ENCODE results near the gene ST8SIA4.
"Not testable (repeated sequence)": the region's sequence is repeated elsewhere in the genome, so short reads cannot be mapped to it uniquely, and the experiment has no call there.

ST8SIA4 gene

DNA sequence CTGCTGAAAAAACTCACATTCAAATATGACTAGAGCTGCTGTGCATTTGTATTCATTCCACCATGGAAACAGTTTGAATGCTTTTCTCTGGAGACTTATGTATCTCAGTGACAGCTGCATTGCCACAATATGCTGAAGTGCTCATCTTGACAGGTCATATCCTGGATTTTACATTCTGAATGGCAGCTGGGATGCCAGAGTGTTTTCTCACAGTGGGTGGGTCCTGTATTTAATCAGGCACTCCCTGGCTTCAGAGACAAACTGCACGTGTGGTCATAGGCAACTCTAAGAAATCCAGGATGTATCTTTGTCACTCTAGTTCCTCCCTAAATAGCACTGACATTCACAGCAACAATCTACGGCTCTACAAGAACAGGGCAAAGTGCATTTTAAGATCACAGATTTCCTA, 75.6 kb downstream of the ST8SIA4 start:
- no peak for DNase-seq

DNA sequence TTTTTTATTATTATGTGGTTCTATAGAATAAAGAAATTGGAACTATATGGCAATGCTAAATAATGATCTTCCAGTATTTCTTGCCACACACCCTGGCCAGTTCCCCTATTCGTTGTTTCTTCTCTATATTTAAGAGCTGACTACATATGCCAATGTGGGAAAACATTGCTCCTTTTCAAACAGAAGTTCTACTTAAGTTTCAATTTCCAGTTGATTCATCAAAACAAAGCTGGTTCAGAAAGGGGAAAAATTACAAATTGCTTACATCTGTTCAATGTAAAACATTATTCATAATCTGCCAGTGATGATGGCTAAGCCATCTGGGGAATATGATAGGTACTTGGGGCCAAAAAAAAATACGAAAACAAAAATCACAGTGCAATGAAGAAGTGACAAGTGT, 76.9 kb downstream of the ST8SIA4 start:
- DNase-seq: no peak

DNA sequence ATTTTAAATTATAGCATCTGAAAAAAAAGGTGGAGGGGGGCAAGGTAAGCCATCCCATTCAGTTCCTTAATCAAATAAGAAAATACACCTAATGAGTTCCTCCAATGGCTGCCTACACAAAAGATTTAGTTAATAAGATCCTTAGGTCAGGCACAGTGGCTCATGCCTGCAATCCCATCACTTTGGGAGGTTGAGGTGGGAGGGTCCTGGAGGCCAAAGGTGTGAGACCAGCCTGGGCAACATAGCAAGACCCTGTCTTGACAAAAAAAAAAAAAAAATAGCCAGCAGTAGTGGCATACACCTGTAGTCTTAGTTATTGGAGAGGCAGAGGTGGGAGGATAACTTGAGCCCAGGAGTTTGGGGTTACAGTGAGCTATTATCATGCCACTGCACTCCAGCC, 78.4 kb downstream of the ST8SIA4 start:
- no peak for DNase-seq

DNA sequence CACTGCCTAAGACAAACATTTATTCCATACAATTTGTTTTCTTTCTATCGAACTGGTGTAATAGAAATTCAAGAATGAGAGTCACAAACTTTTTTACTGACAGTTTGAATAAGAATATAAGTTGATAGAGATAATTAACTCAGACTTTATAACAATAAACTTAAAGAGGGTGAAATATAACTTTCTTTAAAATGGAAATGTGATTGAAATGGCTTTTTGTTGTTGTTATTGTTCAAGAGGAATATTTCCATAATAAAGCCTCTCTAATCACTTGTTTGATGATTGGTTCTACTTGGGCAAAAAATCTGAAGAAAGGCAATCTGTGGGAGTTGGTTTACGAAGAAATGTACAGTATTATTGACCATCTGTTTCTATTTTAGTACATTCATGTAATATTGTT, 79.3 kb downstream of the ST8SIA4 start:
- no peak for DNase-seq

DNA sequence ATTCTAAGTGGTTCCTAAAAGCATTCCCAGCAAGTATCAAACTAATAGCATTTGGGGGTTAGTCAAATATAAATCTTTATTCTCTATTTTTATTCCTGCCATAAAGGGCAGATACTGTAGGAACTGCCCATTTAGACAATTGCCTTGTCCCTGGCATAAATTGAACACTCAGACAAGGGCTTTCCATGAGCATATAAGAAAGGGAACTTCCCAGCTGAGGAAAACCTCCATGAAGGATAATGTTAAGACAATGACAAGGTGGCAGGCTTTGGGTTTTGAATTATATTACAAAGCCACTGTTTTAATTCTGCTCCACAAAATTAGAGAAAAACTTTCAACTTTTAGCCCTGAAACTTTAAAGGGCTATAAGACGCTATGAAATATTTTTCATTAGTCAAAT, 81.3 kb downstream of the ST8SIA4 start:
- no peak for DNase-seq

DNA sequence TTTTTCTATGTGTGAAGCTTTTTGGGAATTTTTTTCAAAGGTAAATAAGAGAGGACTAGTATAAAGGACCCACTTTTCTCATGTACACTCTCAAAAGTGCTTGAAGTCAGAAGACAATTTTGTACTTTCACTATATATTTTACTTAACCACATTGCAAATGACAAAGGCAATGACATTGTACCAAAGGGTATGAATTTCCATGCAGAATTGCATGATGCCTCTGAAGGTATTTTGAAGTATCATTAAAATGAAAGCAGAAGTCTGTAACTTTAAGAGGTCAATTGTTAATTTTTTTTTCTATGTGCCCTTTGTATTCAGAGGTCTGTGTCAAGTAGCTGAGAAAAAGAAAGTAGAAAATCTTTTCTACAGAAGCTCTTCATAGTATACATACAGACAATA, 84.7 kb downstream of the ST8SIA4 start:
- DNase-seq: no peak

DNA sequence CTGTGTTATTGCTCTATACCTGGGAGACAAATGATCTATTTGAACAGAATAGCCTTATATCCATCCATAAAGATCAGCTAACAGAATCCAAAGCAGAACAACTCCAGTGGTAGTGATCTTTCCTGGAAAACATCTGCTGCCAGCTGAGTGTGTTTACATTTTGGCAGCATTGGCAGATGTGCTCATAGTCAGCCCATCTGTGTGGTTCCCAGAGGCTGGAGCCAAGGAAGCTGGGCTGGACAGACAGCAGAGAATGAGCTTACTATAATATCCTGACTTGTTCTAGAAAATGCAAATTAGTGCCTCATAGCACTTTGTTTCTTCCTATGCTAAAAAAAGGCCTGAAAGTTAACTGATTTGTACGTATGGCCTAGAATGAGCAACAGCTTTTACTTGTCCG, 99.7 kb downstream of the ST8SIA4 start:
- DNase-seq: no peak

DNA sequence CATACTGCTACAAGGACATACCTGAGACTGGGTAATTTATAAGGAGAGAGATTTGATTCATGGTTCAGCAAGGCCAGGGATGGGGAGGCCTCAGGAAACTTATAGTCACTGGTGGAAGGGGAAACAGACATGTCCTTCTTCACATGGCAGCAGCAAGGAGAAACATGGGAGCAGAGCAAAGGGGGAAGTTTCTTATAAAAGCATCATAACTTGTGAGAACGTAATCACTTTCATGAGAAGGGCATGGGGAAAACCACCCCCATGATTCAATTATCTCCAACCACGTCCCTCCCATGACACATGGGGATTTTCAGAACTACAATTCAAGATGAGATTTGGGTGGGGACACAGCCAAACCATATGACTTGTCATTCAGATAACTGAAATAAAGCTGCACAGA, 100.9 kb downstream of the ST8SIA4 start:
- no peak for DNase-seq

DNA sequence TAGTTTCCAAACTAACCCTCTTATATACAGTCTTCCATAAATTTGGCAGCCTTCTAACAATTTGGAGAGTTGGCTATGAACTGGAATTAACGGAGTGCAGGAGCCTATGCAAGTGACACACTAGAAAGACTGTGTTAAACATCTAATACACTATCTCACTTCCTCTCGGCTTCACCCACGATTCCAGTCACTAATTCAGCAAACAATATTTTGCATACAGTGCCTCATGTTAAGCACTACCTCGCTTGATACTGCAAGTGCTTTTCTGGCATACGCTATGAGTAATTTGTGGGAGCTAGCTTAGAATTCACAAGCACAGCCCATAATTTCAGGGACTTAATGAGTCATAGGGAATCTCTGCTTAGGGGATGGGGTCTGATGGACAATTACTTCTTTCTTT, 102.5 kb downstream of the ST8SIA4 start:
- no peak for DNase-seq

DNA sequence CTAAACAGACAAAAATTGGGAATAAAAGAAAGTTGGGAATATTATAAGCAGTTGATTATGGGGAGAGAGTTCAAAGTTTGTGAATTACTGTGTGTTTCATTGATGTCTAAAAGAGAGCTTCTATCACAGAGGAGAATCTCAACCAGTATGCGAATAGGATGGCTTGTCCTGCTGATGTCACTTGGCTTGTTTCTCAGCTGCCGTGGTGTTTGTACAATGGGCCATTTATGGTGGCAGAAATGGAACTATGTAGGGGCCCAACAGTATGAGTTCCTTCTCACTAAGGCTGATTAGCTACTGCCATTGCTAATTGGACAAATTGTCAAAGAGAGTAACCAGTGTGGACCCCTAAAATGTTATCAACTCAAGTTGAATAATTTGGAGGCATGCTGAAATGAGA, 103.9 kb downstream of the ST8SIA4 start:
- DNase-seq: no peak

DNA sequence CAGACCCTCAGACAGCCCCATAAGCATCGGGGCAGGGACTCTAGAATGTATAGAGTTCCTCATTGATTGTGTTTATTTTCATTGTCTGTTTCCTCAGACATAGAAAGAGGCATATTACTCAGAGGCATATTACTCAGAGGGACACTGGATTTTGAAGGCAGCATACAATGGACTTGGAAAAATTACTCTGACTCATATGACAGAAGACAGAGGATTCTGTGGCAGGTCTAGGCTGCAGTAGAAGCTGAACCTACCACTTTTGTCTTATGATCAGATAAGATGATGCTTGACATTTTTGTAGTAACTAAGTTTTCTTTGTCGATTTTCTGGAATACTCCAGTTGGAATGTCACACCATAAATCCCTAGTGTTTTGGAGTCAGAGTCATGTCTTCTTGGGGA, 105.2 kb downstream of the ST8SIA4 start:
- no peak for DNase-seq

DNA sequence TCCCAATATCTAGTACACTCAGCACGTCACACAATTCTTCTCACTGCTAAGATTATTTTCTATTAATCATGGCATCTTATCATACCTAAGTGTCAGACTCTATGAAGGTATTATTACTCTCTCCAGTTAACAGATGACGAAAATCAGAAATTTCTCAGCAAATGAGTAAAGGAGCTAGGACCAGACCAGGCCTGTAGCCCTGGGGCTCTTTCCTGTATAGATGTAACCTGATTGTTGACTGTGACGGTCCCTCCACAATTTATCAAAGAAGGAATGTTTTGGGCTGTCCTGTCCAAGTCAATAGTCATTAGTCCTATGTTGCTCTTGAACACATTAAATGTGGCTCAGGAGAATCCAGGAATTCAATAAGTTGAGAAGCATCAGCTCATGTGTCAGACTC, 106.2 kb downstream of the ST8SIA4 start:
- DNase-seq: no peak

DNA sequence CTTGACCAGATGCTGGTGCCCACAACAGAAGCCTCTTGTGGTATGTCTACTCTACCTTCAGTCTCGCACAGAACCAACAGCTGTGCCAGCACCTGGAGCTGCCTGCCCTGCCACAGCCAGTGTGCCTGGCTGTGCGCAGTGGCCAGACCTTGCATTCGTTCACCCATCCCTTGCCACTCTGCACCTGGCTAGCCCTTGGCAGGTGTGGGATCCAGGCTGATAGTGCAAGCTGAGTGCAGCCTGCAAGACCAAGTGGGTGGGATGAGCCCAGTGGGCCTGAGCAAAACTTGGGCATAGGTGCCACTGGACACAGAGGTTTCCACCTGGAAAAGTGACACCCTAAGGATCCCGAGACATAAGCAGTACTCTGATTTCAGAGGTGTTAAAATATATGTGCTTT, 108.2 kb downstream of the ST8SIA4 start:
- no peak for DNase-seq

DNA sequence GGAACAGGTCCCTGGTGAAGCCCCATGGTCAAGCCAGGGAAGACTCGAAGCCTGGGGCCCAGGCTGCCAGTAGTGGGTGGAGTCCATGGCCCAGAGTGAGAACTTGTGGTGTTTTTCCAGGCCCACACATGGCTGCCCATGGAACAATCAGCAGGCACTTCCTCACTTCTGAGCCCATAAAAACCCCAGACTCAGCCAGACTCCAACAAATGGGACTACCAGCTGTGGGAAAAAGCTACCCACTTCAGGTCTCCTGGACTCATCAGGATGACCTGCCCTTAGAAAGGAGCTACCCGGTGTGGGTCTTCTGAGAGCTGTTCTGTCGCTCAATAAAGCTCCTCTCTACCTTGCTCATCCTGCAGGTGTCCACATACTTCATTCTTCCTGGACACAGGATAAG, 108.9 kb downstream of the ST8SIA4 start:
- DNase-seq: no peak

DNA sequence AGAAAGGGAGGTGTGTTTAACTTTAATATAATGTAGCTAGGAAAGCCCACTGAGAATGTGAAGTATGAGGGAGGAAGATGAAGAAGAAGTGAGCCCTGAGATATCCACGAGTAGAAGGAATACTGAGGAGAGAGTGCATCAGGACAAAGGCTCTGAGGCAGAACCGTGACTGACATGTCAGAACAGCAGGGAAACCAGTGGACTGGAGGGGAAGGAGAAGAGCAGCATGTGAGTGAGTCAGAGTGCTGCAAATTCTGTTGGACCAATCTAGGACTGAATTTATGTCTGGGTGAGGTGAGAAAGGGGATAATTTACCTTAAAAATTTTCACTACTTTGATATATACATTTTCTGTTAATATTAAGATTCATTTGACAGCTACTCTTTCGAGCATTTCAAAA, 110.3 kb downstream of the ST8SIA4 start:
- DNase-seq: no peak

DNA sequence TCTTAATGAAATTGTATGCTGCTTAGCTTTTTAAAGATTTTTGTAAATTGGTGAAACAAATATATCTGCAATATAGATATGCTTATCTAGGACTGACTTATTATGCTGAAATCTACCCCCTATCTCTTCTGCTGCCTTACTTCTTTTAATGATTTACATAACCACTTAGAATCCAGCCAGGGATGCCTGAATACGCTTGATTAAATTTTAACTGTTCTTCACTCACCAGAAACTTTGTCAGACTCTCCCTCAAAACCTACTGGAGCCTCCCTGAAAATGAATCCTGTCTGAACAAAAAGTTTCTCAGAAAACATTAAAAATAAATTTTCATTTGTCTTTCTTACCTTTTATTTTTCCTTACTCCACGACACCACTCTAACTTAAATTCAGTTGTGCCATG, 111.7 kb downstream of the ST8SIA4 start:
- no peak for DNase-seq

DNA sequence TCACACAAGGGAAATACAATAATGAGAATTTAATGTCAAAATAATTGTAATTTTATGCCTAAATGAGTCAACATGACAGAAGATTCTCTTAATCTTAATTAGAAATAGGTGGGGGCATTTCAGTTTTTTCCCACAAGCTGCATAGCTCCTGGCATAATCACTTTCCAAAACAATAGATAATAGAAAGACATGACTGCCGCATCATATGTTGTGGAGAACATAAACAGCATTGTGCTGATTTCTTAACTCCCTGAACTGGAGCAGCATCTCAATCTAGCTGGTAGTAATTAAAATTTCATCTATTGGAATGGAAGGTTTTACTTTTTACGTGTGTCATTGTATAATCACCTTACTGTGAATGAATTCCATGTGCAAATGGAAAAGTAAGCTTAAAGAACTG, 112.1 kb downstream of the ST8SIA4 start:
- no peak for DNase-seq

DNA sequence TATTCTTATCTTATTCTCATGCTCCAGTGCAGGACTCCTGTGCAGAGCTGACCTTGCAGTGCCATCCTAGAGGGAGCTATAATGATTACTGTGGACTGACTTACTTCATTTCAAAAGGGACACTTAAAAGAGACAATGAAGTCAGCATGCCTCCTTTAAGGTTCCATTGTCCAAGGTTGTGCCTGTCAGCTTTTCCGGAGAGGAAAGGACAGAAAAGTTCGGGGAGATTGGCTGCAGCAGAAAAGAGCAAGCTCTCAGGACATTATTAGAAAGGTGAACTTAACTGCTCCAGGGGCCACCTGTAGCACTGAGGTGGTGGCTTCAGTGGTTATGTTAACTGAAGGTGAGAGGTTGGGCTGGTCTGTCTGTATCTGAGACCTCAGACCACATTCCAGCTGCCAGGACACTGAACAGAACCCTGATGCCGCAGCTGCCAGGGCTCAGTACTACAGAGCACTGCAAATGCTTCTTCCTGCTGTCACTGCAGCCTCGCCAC, 112.9 kb downstream of the ST8SIA4 start:
- no peak for DNase-seq

DNA sequence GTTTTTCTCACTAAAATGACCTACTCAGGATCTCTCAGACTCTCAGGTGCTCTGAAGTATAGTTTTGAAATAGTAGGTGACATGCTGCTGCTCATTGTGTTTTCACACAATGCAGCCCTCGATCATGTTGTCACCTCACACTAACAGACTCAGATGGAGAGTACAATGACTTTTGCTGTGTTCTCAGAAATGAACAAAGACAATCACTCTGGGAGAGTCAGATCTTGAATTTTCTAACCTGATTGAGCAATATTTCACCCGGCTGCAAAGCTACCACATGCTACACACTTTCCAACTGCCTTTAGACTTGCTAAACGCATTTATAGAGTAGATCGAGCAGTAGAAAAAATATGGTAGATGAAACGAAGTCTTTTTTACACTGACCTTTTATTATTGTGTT, 113.4 kb downstream of the ST8SIA4 start:
- no peak for DNase-seq

DNA sequence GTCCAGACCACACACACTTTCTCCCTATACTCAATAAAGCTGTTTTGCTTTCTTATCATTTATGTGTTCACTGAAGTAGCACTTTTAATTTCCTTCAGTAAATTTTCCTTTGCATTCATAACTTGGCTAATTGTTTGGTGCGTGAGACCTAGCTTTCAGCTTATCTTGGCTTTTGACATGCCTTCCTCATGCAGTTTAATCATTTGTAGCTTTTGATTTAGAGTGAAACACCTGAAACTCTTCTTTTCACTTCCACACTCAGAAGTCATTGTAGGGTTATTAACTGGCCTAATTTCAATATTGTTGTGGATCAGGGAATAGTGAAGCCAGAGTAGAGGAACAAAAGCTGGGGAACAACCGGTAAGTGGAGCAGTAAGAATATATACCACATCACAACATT, 114.7 kb downstream of the ST8SIA4 start:
- DNase-seq: no peak

DNA sequence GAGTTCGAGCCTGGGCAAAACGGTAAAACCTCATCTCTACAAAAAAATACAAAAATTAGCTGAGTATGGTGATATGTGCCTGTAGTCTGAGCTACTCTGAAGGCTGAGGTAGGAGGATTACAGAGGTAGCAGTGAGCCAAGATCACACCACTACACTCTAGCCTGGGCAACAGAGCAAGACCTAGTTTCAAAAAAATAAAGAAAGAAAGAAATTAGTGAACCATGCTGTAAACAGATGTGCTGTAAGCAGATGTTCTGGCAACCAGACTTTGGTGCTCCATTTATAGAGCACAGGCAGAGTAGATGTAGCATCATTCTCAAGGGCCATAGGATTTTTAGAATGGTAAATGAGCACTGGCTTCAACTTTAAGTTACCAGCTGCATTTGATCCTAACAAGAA, 115.4 kb downstream of the ST8SIA4 start:
- DNase-seq: no peak

DNA sequence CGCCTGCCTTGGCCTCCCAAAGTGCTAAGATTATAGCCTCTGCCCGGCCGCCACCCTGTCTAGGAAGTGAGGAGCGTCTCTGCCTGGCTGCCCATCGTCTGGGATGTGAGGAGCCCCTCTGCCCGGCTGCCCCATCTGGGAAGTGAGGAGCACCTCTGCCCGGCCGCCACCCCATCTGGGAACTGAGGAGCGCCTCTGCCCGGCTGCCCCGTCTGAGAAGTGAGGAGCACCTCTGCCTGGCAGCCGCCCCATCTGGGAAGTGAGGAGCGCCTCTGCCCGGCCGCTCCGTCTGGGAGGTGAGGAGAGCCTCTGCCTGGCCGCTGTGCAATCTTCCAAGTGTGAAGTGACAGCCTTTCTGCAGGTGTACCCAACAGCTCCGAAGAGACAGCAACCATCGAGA, 117.5 kb downstream of the ST8SIA4 start:
- DNase-seq: not testable (repeated sequence)

DNA sequence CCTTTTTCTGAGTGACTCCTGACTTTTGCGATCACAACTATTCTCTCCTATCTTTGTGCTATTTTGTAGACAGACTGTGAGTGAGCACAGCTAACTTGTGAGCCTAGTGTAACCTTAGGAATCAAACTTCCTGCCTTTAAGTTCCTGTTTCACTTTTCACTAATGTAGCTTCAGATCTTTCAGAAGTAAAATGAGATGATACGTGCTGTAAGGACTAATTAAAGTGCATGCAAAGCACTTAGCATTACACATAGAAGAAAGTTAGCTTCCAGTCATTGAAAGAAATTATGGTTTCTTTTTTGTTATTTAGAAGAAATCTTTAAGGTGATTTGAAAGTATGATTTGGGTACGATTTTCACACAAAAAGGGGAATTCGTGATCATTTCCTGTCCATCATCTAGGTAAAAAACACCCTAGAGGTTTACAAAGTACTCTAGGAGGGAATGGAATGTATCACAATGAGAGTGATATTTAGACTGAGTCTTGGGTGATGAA, 122.7 kb downstream of the ST8SIA4 start:
- no peak for DNase-seq

DNA sequence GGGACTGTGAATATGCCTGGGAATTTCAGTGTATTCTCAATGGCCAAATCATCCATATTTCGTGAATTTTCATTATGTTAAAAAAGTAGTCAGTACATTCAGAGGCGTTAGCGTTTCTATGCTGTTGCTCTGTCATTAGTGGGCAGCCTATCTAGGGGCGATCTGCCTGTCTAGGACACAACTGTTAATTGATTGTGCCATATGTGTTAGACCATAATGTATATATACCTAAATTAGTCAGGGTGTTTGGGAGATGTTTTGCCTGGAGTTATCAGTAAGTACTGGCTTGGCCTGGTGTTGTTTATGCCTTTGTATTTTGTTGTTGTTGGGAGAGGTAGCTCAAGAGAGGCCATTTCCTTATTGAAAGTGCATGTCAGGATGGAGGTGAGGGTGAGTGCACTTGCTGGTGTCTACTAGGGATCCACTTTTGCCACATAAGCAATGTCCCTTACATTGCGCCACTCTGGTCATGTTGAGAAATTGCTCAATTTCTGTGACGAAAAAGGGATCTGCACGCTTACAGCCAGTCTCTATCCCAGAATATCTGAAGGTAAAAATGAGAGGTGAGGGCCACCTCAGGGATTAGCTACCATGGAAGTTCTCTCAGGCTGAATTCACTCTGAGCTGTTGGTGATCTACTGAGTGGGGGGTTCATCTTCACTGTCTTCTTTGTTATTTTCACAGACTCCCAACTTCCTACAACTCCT, 123.3 kb downstream of the ST8SIA4 start:
- DNase-seq: no peak

DNA sequence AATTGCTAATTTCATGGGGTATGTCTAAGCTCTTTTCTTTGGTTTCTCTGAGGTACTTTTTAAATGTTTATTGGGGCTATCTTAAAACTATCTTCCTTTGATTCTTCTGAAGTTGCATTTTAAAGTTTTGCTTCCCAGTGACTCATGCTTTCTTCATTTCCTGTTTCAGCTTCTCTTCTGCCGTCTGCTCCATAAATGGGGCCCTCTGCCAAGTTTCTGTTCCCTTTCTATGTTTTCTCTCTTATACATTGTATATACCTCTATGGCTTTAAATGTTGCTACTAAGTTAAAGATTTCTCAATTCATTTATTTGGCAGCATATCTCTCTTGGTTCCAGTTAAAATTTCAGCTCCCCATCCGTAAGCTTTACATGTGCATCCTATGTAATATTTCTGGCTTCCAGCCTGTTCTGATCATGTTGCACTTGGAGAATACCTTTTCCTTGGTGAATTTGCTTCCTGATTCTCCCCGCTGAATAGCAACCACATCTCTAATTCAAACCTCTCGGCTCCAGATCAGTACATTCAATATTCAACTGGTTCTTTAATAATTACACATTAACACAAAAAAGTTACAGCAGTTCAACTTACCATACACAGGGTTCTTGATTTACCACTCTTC, 125.3 kb downstream of the ST8SIA4 start:
- DNase-seq: no peak
